Activated T-cell treated with anti-CD3 and anti-CD28 coated beads for 1 hour (primary cell): ENCODE data around the gene RAD51B.

ENCODE experiments used
- DNase-seq: peaks from one replicate; pipeline ENCODE4 v3.0.0-alpha.2; 2020; ENCODE audit warnings: low read depth

The RAD51B gene

DNA sequence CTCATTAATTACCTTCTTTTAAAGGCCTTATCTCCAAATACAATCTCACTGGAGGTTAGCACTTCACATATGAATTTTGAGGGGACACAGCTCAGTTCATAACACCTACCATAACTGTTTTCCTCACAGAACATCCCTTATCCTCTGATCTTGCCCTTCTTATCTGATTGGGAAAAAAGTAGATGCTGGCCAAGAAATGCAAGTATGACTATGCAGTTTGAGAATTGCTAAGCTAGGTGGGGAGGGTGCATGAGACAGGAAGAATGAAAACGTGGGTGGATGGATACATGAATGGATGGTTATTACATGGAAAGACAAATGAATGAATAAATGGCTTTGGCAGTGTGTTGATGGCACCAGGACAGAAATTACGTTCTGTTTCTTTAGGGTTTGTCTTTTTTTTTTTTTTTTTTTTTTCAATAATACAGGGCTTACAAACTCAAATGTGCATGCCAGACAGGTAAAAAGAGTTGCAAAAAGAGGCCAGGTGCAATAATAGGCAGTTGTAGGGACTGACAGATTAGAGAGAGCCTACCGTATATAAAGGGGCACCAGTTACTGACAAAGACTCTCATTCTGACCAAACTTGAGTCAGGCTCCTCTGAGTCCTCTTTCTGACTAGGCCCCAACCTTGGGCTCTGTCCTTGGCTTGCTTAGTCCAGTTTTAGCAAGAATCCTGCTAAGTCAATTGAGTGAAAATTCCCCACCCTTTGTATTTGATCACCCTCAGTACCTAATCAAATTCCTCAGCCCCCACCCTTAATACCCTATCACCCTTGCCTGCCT, 668.4 kb downstream of the RAD51B start:
- DNase-seq, result no peak

DNA sequence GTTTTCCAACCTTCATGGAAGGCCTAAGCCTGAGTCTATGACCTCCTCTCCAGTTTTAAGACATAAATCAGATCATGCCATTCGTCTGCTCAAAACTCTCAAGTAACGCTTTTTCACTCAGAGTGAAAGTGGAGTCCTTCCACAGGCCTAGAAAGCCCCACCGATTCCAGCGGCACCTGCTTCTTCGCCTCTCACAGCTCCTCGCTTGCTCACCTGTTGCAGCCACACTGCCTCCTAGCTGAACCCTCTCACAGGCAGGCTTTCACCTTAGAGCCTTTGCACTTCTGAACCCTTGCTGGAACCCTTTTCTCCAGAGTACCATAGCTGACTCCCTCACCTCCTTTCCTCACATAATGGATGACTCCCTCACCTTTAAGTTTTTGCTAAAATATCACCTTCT, 672.2 kb downstream of the RAD51B start:
- DNase-seq, result no peak

DNA sequence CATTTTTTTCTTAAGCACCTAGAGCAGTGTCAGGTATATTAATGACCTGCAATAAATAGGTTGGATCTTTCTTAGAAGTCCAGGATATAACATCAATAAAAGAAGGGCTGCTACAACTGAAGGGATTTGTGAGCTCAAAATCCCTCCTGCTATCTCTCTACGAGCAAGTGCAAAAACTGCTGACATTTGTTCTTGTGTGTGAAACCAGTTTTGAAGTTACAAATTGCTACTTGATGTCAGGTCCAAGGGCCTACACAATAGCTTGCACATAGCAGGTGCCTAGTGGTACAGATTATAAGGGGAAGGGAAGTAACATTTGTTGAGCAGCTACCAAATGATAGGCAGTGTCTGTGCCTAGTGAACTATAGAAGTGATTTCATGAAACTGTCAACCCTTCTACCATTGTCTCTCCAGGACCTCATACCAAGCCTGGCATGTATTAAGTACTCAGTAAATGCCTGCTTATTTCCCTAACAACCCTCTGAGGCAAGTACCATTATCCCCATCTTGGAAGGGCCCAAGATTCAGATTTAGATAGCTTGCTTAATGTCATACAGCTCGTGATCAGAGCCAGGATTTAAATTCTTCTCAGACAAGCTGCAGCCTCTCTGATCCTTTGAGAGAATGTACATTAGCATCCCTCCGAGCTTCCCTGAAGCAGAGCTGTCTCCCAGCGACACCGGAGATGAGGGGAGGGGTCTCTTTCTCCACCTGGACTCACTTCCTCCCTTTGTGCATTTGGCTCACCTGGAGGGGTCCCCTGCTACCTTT, 673.0 kb downstream of the RAD51B start:
- DNase-seq, result no peak

DNA sequence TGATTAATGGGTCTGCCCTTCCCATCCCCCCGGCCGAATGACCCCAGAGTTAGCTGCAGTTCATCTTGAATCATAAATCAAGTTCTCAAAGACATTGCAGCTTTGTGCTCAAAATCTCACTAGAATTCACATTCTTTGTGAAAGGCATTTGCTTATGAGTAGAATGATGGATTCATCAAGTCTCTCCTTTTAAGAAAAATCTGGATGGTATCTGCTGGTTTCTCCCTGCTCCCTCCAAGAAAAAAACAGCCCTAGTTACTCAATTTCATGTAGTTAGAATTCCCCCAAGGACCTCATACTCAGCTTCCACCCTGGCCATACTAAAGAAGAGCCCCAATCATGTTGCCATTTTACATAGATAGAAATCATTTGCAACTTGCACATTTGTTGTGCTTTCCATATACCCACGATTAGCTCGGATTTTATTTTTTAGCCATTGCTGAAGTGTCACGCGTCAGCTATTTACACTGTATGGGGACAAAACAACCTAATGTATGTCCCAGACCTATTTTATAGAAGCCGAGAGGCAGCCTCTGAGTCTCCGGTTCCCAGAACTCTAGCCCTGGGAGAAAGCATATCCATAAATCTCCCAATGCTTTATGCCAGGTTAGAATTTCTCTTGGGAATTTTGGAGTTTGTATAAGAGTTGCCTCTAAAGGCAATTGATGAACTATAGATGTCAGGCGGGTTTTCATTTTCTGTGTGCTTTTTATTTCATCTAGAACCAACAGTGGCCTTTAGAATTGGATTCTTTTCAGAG, 673.8 kb downstream of the RAD51B start:
- no peak for DNase-seq

DNA sequence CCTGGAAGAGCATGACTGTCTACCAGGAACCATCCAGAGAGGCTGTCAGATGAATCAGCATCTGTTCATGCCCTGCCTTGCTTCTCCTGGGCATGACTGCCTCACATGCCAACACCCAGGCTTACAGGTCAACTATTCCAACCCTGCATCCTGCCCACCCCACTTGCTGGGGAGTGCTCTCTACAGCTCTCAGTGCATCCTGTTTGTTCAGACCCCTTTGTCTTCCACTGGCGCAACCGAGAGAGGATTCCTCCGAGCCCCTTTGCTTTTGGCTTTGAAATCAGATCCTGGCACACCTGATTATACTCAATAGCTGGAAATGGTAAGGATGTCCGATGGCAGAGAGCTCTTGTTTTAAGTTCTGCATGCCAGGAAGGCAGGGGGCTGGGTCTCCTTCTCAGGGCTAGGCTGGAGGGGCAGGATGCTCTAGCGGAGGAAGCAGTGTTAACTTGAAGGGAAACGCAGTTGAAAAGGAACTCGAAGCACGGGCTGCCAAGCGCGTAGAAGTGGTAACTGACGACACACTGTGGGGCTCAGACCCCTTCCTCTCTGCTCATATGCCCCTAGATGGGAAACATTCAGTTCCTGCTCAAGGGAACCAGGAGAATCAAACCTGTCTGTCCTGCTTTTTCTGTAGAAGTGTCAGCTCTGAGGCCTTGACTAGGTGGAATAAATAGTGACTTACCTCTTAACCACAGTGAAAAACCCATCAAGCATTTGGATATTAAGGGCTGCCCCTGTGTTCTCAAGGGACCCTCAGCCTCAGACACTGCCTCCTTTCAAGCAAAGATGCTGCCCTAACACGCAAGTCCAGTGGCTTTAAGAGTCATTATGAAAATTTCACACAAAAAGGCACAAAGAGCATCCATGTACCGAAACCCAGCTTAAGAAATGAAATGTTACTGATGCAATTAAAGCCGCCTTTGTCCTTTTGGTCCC, 675.8 kb downstream of the RAD51B start:
- DNase-seq, result no peak

DNA sequence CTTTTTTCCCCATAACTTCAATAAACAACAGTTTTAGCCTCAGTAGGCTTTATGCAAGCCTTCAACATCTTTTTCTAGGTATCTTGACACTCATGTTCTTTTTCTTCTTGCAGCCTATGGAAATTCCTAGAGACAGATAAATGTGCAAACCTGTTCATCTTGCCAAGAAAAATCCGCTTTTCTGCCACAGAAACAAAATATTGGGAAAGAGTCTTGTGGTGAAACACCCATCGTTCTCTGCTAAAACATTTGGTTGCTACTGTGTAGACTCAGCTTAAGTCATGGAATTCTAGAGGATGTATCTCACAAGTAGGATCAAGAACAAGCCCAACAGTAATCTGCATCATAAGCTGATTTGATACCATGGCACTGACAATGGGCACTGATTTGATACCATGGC, 677.4 kb downstream of the RAD51B start:
- no peak for DNase-seq

DNA sequence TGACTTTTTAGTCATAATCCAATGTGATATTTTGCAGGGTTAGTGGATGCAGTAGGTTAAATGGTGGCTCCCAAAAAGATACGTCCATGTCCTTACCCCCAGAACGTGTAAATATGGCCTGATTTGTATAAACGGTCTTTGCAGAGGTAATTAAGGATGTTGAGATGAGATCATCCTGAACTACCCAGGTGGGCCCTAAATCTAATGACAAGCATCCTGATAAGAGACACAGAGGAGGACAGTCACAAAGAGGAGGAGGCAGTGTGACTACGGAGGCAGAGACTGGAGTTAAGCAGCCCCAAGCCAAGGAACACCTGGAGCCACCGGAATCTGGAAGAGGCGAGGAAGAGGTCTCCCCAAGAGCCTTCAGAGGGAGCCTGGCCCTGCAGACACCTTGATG, 679.9 kb downstream of the RAD51B start:
- DNase-seq, result no peak

DNA sequence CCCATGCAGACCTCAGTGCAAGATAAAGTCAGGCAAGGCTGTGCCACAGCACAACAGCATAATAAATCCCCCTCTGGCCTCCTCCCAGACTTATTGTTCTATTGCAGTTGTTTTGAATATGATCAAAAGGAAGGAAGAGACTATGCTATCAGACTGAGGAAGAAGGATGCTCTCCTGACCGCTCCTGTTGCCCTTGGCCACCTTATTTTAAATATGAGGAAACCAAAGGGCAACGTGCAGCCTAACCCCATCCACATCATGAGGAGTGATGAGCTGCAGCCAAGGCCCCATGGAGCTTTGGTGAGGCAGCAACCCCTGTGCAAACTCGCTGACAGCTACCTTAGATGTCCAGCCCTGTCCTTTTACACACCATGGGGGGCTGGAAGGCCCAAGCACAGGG, 681.6 kb downstream of the RAD51B start:
- no peak for DNase-seq

DNA sequence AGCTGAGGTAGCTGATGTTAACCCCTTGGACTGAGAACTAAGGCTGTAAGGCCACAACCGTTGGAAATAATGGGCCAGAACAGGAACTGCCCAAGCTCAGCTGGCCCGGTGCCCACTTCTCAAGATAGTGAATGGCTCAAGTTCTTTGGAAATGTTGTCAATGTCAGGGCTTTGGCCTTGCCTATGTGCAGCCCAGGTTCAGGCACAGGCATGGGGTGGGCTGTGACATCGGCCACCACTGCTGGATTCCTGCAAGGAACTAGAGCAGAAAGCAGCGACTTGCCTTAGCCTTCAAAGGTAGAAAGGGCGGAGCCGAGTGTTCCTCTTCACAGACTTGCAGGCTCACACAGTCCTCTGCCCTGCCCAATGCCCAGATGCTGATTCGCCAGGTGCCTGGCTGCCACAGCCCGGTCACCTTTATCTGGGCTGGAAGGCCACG, 682.1 kb downstream of the RAD51B start:
- DNase-seq, result no peak

DNA sequence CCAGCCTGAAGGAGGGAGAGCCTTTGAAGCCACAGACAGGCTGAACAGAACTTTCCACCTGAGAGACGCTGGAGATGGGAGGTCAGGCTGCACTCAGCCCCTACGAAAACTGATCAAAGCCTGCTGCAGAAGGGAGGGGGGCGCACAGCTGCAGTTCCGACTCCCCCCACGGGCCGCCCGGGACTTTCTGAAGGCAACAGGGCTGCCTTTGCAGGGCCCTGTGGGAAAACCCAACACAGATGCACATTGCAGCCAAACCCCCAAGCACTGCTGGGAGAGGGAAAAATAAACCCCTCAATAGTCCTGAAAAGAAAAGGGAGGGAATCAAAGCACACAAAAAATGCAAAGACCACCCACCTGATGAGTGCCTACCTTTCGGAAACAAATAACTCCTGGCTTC, 682.7 kb downstream of the RAD51B start:
- DNase-seq, result no peak

DNA sequence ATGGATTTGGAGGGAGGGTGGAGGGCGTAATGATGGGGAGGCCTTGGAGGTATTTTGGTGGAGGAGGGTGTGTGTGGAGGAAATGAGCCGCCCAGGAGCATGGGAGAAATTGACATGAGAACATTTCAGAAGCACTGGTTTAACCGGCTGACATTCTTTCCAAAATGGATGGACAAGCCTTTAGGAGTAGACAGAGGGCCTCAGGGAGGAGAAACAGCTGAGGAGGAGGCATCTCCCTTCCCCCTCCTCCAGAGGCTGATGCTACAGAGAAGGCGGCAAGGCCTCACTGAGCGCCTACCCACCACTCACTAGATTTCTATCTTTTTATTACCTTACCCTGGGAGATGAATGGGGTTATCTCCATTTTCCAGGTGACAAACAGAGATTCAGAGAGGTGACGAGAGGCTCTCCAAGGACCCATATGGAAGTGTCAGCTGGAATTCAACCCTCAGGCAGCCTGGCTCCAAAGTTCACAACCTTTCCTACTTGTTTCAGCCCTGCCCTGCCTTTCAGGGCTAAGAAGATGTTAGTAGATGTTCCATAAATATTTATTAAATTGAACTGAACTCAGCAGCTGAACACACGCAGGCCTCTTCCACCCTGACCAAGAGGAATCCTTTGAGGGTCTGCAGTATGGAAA, 683.7 kb downstream of the RAD51B start:
- DNase-seq, result no peak

DNA sequence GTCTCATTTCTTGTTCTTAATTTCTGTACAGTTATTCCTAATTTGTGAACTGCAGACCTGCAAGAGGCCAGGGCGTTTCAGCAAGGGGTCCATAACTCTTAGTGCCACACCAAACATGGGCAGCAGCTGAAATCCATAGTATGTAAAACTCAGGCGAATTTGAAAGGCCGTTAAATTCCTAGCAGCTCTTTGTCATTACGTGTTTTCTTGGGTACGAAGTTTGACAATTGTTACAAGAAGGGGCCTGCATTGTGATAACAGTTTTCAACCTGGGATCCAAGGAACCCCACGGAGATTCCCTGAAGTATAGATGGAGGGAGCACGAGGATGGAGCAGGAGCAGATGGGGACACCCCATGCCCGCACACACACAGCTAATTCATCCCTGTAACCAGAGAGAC, 685.3 kb downstream of the RAD51B start:
- DNase-seq, result no peak

DNA sequence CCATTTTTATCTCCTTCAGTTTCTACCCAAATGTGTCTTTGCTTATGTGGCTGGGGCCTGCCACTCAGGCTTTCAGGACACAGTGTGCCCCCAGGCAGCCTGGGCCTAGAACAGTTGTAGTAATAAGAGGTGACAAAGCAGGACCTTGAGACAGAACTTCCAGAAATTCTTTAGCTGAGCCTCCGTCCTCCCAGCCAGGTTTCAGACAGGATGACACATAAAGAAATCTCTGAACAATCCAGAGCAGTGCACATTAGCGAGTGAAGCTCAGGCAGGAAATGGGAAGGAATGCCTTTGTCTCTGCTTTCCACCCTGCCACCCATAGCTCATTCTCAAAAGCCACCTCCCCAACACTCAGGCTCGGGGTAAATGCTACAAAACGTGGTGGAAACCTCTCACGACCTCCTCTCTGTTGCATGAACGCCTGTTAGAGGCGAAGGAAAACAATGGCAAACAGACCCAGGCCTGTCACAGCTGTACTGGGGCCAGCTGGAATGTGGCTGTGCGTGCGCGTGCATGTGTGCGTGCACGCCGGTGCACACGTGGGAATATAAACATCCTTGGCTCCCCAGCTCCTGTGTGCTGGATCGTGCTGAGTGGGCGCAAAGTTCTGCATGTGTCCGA, 686.6 kb downstream of the RAD51B start:
- DNase-seq, result no peak

DNA sequence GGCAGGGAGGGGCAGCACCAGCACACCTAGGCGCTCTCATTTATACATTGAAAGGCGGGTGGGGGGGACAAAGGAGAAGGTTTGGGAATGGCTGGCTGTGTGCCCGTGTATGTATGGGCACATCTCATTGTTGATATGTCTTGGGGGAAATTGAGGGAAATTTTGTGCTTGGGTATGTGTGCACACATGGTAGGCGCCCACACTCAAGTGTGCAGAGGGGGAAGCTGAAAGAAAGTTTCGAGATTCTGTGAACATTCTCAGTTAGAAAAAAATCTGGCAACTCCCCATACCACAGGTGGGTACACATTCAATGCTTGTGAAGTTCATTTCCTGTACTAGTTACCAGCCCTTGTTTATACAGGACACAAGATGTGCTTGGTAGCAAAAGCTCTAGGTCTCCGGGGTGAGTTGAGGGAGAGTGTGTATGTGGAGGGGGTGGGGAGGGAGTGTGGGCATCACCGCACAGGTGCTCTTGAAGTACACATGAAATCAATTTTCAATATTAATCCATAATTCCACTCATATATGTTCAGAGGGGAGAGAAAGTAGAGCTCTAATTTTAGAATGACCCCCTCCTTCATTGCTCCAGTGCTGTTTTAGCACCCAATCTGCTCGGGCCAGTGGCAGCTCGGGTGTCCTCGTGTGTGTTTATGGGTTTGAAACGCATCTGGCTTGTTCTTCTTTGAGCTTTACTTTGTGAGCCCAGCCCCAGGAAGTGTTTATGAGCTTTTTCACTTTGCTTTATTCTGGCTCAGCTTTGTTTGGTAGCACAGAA, 687.3 kb downstream of the RAD51B start:
- DNase-seq, result no peak

DNA sequence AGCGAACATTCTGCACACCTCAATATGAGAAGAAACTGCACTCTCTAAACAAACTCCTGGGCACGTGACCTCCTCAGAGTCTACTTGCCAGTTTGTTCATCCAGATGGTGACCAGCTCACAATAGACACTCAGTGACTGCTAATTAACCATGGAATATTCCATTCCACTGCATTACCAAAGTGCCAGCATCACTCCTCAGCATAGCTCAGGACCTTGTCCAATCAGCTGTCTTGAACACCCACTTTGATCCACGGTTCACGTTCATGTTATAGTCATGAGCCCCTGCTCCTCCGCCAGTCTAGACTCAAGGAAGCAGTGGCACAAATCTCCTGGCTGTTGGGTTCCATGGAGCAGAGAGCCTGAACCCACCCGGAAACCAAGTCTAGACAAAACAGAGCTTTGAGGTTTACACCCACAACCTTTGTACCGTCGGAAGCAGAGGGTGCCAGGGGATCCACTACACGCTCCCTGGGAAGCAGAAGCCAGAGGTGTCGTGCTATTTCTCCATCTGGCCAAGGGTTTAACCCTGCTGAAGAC, 688.0 kb downstream of the RAD51B start:
- DNase-seq, result peak; percentile 27

DNA sequence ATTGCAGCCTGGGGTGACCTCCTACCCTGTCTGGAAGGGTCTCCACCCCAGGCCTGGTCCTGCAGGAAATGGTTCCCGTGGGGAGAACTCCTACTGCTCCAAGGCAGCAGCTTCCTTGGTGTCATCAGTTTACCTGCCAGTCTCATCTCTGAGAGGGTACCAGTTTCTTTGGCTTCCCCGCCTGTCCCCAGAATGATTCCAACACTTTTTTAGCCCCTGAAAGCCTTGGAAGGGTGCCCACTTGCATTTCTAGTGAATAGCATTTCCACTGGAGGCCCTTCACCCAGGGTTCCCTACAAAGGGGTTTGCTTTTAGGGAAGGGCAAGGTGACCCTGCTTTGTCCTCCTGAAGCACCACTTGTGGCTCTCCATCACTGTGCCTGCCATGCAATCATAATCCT, 689.0 kb downstream of the RAD51B start:
- no peak for DNase-seq

DNA sequence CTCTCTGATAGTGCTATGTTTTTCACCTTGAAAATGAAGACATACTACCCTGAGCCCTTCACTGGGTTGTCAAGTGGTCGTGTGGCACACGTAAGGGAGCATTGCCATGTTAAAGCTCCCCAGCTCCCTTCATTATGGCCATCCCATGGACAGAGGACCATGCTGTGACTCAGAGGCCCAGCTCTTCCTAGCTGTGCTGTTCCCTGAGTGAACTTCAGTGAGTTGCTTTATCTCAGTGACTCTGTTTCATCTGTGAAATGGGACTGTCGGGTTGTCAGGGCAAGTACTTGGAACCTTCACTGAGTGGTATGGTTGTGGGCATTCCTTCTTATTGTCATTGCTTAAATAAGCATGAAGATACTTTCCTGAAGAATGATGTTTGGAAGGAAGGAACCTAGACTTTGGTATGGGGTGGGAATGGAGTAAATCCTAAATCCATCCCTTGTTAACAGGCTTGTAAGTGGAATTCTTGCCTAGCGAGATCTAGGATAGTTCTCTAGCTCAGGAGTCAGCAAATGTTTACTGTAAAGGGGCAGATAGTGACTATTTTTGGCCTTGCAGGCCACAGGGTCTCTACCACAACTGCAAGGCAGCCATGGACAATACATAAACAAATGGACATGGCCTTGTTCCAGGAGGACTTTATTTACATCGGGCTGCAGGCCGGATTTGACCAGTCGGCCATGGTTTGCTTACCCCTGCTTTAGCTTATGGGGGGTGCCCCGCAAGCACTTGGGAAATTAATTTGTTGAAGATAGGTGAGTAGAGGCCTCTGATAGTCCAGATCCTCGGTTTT, 689.8 kb downstream of the RAD51B start:
- DNase-seq, result no peak

DNA sequence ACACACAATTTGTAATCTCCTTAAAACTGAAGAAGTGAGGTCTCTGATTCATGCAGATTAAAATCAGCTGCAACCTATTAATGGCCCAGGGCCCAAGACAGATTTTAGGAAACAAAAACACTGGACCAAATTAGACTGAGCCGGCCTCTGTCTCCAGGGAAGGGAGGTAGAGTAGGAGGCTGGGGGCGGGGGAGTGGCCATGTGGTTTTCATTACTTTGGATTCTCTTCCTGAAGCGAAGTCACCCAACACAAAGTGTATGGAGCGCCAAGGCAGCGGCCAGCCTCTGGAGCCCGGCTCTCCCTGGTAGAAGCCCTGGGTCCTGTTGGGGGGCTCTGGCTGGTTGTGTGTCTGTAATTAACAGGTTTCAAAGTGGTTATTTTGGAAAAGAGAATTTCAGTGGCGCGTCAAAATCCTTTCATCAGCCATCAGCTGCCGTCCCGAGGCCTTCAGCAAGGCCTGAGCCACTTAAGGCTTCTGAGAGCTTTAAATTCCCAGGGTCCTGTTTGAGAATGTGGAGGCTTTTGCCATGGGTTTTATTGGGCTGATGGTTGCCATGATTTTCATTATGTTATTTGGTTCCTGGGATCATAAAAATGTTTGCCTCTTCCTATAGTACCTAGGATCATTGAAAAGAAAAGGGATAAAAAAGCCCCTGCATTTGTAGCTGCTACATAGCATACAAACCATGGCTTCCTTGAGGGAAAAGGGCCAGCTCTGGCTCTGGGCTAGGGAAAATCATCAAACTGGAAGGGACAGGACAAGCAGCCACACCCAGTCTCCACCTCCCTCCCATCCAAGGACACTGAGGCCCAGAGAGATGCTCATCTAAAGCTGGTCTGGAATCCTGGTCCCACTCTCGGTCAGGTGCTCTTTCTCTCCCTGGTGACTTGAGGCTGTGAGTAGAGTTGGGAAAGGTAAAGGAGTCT, 690.9 kb downstream of the RAD51B start:
- DNase-seq, result no peak
